ENCODE results near the gene RAB3D.

DNA sequence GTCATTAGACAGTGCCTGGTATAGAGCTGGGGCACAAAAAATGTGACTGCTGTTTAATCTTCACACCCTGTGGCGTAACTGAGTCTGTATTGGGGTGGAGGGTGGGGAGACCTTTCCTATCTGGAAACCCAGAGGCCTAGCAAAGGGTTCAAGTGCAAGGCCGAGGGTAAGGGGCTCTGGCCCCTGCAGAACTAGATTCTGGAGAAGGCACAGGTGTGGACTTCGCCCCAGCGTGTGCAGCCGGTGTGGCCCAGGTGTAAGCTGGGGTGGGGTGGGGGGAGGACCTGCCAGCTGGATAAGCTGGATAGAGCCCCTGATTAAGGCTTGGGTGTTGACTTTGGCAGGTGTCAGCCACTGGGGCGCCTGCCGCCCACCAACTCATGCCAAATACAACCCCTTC lies 1.3 kb downstream of the RAB3D start:
- TF ChIP-seq CTCF (conservative IDR thresholded peaks at IDR 0.05; ENCODE audit: low read depth, low read length): no peak
- no peak for TF ChIP-seq EZH2 (IDR thresholded peaks at IDR 0.05; ENCODE audit: low read length, unreplicated experiment)

All from PC-3 (cell line).